ENCODE measurements around the gene C1orf232.
A peak's percentile ranks its signal among the peaks of the same experiment; 100 is the strongest.

C1orf232 gene

GRCh38 chr1:26203642-26204318 is 35.0 kb upstream of the C1orf232 start:
- Mint-ChIP-seq H3K27me3 (ENCODE audit: low read depth) (peaks cover 9% of the 10 kb centered on the region), H3K4me3 (no peak overlapping the region), H3K36me3 (ENCODE audit: low read depth) (no peaks in the 10 kb centered on the region), H3K27ac (no peak overlapping the region), H3K4me1 (peaks cover 20% of the 10 kb centered on the region), H3K9me3 (no peaks in the 10 kb centered on the region)
- TF ChIP-seq CTCF (IDR thresholded peaks at IDR 0.05; ENCODE audit: unreplicated experiment in 3 of 3), result no peak

DNA sequence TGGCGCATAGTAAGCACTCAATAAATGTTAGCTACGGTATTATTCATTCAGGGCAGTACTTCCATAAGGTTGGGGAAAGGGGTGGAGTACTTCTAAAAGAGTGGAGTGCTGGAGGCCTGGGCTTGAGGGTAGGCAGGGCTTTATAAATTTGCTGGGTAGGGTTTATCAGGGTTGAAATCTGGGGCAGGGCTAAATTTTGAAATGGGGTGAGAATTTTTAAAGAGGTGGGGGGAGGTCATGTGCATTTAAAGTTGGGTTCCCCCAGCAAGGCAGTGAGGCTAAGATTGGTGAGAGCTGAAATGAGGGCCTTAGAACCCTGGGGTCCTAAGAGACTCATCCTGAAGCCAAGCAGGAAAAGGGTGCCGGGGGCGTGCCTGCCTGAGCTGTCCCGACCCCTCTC is 31.6 kb upstream of the C1orf232 start:
- H3K9me3 Mint-ChIP-seq, result no peaks in the 10 kb centered on the region
- no peaks in the 10 kb centered on the region for H3K36me3 Mint-ChIP-seq (ENCODE audit: low read depth)
- no peak overlapping the region for H3K4me3 Mint-ChIP-seq
- peak overlapping the region; percentile 10 to 81 (median 26) for H3K27ac Mint-ChIP-seq
- no peak for TF ChIP-seq CTCF (IDR thresholded peaks at IDR 0.05; ENCODE audit: unreplicated experiment in 3 of 3)
- peaks cover 10% of the 10 kb centered on the region for H3K27me3 Mint-ChIP-seq (ENCODE audit: low read depth)
- H3K4me1 Mint-ChIP-seq, result peaks cover 20% of the 10 kb centered on the region

DNA sequence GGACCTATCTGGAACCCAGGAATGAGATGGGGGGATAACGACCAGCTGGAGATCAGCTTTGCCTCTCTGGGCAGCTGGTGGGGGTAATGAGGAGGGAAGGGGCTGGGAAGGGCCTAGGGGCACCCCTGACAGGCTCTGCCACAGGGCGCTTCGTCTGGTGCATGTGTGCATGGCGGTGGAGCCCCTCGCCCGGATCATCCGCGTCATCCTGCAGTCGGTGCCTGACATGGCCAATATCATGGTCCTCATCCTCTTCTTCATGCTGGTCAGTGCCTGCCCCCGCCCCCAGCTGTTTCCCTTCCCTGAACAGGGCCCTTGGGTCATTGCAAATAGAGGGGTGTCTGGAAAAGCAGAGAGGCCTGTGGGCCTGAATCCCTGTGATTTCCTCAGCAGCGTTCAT is 29.1 kb upstream of the C1orf232 start:
- no peaks in the 10 kb centered on the region for H3K9me3 Mint-ChIP-seq
- no peak overlapping the region for H3K4me3 Mint-ChIP-seq
- peaks cover 10% of the 10 kb centered on the region for H3K27me3 Mint-ChIP-seq (ENCODE audit: low read depth)
- TF ChIP-seq CTCF (IDR thresholded peaks at IDR 0.05; ENCODE audit: unreplicated experiment in 3 of 3), result no peak
- no peak overlapping the region for H3K27ac Mint-ChIP-seq
- no peaks in the 10 kb centered on the region for H3K36me3 Mint-ChIP-seq (ENCODE audit: low read depth)
- peaks cover 20% of the 10 kb centered on the region for H3K4me1 Mint-ChIP-seq

- Mint-ChIP-seq H3K4me3 (no peak overlapping the region), H3K9me3 (no peaks in the 10 kb centered on the region), H3K27me3 (ENCODE audit: low read depth) (peaks cover 10% of the 10 kb centered on the region), H3K4me1 (peaks cover 20% of the 10 kb centered on the region), H3K27ac (no peak overlapping the region), H3K36me3 (ENCODE audit: low read depth) (no peaks in the 10 kb centered on the region)
- TF ChIP-seq CTCF (IDR thresholded peaks at IDR 0.05; ENCODE audit: unreplicated experiment in 3 of 3), result no peak
Observed at GRCh38 chr1:26197301-26197700, 28.5 kb upstream of the C1orf232 start.

GRCh38 chr1:26195805-26196204 is 27.0 kb upstream of the C1orf232 start:
- Mint-ChIP-seq H3K4me1 (peaks cover 8% of the 10 kb centered on the region), H3K36me3 (ENCODE audit: low read depth) (no peaks in the 10 kb centered on the region), H3K9me3 (no peaks in the 10 kb centered on the region), H3K27ac (no peak overlapping the region), H3K27me3 (ENCODE audit: low read depth) (peaks cover 4% of the 10 kb centered on the region), H3K4me3 (no peak overlapping the region)
- TF ChIP-seq CTCF (IDR thresholded peaks at IDR 0.05; ENCODE audit: unreplicated experiment in 3 of 3), result no peak

- peaks cover 7% of the 10 kb centered on the region for H3K4me1 Mint-ChIP-seq
Observed at GRCh38 chr1:26191739-26192138, 23.0 kb upstream of the C1orf232 start.

More at GRCh38 chr1:26191739-26192138, 23.0 kb upstream of the C1orf232 start:
- Mint-ChIP-seq H3K4me3 (no peak overlapping the region), H3K27me3 (ENCODE audit: low read depth) (no peaks in the 10 kb centered on the region), H3K36me3 (ENCODE audit: low read depth) (no peaks in the 10 kb centered on the region), H3K9me3 (no peaks in the 10 kb centered on the region), H3K27ac (no peak overlapping the region)
- TF ChIP-seq CTCF (IDR thresholded peaks at IDR 0.05; ENCODE audit: unreplicated experiment in 3 of 3), result no peak

Measured in nephron (organoid).